ENCODE results near the gene LLGL2.
A peak's percentile ranks its signal among the peaks of the same experiment; 100 is the strongest.
"Not testable (repeated sequence)": the region's sequence is repeated elsewhere in the genome, so short reads cannot be mapped to it uniquely, and the experiment has no call there.

The LLGL2 gene

GRCh38 chr17:75571197-75571884 is 45.8 kb downstream of the LLGL2 start:
- no peak for DNase-seq (ENCODE audit: low read depth)

GRCh38 chr17:75571885-75572215 is 46.4 kb downstream of the LLGL2 start:
- DNase-seq (ENCODE audit: low read depth): no peak

GRCh38 chr17:75572713-75573539 is 47.4 kb downstream of the LLGL2 start:
- DNase-seq (ENCODE audit: low read depth): no peak

GRCh38 chr17:75573540-75573957 is 48.1 kb downstream of the LLGL2 start:
- no peak for DNase-seq (ENCODE audit: low read depth)

- no peak for DNase-seq (ENCODE audit: low read depth)
Measured at GRCh38 chr17:75573994-75574393, 48.5 kb downstream of the LLGL2 start.

GRCh38 chr17:75574404-75575036 is 49.0 kb downstream of the LLGL2 start:
- no peak for DNase-seq (ENCODE audit: low read depth)

- no peak for DNase-seq (ENCODE audit: low read depth)
Measured at GRCh38 chr17:75575197-75575596, 49.7 kb downstream of the LLGL2 start.

GRCh38 chr17:75575728-75576127 is 50.2 kb downstream of the LLGL2 start:
- no peak for DNase-seq (ENCODE audit: low read depth)

GRCh38 chr17:75576661-75577060 is 51.2 kb downstream of the LLGL2 start:
- no peak for DNase-seq (ENCODE audit: low read depth)

- not testable (repeated sequence) for DNase-seq (ENCODE audit: low read depth)
Measured at GRCh38 chr17:75581121-75581725, 55.7 kb downstream of the LLGL2 start.

GRCh38 chr17:75583197-75583596 is 57.7 kb downstream of the LLGL2 start:
- not testable (repeated sequence) for DNase-seq (ENCODE audit: low read depth)

- no peak for DNase-seq (ENCODE audit: low read depth)
Measured at GRCh38 chr17:75584849-75585175, 59.3 kb downstream of the LLGL2 start.

- DNase-seq (ENCODE audit: low read depth): peak; percentile 13
Measured at GRCh38 chr17:75587675-75588595, 62.4 kb downstream of the LLGL2 start, which contains the start of gene MYO15B. Gene MYO15B, plus strand, starts transcription at chr17:75587800. Its CDS starts 258 bp downstream, at chr17:75588058.

GRCh38 chr17:75588596-75589011 is 63.1 kb downstream of the LLGL2 start:
- DNase-seq (ENCODE audit: low read depth): no peak

- DNase-seq (ENCODE audit: low read depth): peak; percentile 65
Measured at GRCh38 chr17:75589012-75589918, 63.8 kb downstream of the LLGL2 start.

GRCh38 chr17:75589919-75590303 is 64.4 kb downstream of the LLGL2 start:
- DNase-seq (ENCODE audit: low read depth): no peak

GRCh38 chr17:75590314-75590761 is 64.8 kb downstream of the LLGL2 start:
- DNase-seq (ENCODE audit: low read depth): no peak

- DNase-seq (ENCODE audit: low read depth): no peak
Measured at GRCh38 chr17:75590849-75591721, 65.6 kb downstream of the LLGL2 start.

GRCh38 chr17:75591722-75592302 is 66.3 kb downstream of the LLGL2 start:
- no peak for DNase-seq (ENCODE audit: low read depth)

Data from amniotic epithelial cell (primary cell).